GM18867 (cell line): ENCODE data around the gene RNASE2.
"Not testable (repeated sequence)": the region's sequence is repeated elsewhere in the genome, so short reads cannot be mapped to it uniquely, and the experiment has no call there.

Experiments
- ATAC-seq: cut with Tn5 transposase; IDR thresholded peaks from one replicate; pipeline ENCODE4 v1.9.1; 2021; ENCODE audit warnings: mild to moderate bottlenecking, moderate library complexity; ENCODE audit not compliant: unreplicated experiment

Gene RNASE2

DNA sequence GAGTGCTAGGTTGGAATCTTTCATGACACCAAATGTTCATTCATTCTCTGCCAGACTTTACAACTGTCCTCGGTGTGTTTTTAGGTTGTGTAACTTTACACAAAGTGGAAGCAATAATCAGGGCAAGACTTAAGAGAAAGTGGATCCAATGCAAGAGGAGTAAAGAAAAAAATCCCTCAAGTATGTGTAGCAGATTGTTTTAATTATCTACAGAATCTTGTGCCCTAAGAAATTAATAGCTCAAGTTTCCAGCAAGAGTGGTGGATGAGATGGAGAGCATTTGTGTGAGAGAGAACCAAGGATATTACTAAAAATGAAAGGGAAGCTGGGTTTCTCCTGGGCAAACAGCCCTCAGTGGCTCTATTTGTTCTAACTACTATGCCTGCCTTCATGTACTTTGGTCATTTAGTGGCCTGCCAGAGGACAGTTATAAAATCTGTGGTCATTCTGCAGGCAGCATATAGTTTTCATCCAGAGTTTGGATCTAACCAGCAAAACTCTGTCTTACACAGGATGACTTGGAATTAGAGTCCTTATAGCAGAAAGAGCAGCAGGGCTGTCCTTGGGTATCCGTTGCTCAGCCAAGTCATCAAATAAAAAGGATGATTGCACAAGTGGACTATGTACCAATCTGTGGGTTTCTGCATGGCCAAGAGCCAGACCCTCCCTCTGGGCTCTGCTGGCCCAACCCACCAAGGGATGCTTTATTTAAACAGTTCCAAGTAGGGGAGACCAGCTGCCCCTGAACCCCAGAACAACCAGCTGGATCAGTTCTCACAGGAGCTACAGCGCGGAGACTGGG, at the start of gene RNASE2:
TSS of gene RNASE2 (plus strand) at position 752 of the 802 bp plus-strand sequence. CDS start 285 bp downstream, outside the sequence.
- ATAC-seq, result not testable (repeated sequence)

- ATAC-seq, result no peak
These were observed 49.6 kb upstream of the RNASE2 start for GRCh38 chr14:20905676-20906075.

GRCh38 chr14:20907214-20907613, 48.1 kb upstream of the RNASE2 start:
- no peak for ATAC-seq

- not testable (repeated sequence) for ATAC-seq
These were observed 44.5 kb upstream of the RNASE2 start for GRCh38 chr14:20910822-20911221.

DNA sequence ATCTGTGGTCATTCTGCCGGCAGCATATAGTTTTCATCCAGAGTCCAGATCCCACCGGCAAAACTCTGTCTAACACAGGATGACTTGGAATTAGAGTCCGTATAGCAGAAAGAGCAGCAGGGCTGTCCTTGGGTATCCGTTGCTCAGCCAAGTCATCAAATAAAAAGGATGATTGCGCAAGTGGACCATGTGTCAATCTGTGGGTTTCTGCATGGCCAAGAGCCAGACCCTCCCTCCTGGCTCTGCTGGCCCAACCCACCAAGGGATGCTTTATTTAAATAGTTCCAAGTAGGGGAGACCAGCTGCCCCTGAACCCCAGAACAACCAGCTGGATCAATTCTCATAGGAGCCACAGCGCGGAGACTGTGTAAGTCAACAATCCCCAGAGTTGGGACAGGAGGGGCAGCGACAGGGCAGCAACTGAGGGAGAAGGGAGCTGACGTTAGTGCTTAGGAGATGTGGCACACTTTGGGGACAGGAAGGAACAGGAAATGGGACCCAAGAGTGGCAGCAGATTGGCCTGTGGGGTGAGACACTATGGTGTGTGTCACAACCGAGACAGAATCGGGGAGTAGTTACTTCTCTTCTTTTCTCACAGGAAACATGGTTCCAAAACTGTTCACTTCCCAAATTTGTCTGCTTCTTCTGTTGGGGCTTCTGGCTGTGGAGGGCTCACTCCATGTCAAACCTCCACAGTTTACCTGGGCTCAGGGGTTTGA, 36.1 kb upstream of the RNASE2 start:
- not testable (repeated sequence) for ATAC-seq

GRCh38 chr14:20923766-20924297, 31.5 kb upstream of the RNASE2 start:
- ATAC-seq, result not testable (repeated sequence)

GRCh38 chr14:20934148-20934762, 21.0 kb upstream of the RNASE2 start:
- no peak for ATAC-seq

GRCh38 chr14:20935303-20935984, 19.8 kb upstream of the RNASE2 start:
- ATAC-seq, result no peak

DNA sequence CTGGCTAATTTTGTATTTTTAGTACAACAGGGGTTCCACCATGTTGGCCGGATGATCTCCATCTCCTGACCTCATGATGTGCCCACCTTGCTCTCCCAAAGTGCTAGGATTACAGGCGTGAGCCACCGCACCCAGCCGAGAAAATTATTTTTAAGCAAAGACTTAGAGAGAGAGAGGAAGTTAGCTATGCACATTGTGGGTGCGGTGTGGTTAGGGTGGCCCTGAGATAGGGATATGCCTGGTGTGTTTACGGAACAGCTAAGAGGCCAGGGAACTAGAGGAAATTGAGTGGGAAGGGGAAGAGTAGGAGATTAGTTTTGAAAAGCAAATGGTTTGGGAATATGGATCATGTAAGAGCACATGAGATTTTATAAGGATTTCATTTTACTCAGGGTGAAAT, 10.1 kb upstream of the RNASE2 start:
- not testable (repeated sequence) for ATAC-seq

DNA sequence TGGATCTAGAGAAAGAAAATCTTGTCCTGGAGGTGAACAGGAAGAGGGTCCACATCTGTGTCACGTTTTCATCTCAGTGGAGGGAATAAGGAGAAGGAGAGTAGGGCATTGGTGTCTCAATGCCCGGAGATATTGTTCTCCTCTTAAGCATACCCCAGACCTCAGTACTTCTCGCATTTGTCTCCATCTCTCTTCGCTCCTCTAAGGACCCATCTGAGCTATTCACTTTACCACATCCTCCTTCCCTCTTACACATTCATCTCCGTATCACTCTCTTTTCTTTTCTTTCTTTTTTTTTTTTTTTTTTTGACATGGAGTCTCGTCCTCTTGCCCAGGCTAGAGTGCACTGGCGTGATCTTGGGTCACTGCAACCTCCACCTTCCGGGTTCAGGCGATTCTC, 8.6 kb upstream of the RNASE2 start:
- not testable (repeated sequence) for ATAC-seq

- ATAC-seq, result not testable (repeated sequence)
These were observed 219 bp downstream of the RNASE2 start for GRCh38 chr14:20955538-20955873.

DNA sequence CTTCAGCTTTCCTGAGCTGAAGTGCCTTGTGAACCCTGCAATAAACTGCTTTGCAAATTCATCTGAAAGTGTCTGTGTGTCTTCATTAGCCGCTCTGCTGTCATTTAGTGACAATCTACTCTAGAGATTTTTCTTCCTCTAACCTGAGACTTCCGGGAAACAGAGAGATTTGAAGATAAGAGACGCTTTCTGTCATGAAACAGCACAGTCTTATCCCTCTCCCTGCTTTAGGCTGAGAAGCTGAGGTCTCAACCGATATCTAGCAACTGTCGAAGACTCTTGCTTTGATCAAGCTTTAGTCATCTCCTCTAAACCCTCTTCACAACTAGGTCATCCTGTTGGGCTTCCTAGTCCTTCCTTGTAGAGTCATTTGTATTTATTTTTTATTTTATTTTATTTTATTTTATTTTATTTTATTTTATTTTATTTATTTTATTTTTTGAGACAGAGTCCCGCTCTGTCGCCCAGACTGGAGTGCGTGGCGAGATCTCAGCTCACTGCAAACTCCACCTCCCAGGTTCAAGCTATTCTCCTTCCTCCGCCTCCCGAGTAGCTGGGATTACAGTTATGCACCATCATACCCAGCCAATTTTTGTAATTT, 1.2 kb downstream of the RNASE2 start:
- no peak for ATAC-seq

GRCh38 chr14:20958946-20959345, 3.7 kb downstream of the RNASE2 start:
- not testable (repeated sequence) for ATAC-seq

DNA sequence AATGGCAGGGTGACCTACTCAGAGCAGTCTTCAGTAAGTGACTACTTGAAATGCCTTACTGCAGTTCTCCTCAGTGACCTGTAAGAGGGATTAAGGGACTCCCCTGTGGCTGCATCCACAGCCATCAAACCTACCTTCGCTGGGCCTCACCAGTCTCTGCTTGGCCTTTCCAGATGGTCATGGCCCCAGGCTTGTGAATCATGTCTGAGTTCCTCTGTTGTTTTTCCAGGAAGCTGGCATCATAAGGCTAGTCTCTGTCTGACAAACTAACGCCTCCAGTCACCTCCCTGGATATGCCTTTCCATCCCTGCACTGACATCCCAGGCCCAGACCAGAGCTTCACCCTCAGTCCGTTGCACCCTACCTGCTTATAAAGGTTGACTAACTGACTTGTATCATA, 14.0 kb downstream of the RNASE2 start:
- ATAC-seq, result no peak

DNA sequence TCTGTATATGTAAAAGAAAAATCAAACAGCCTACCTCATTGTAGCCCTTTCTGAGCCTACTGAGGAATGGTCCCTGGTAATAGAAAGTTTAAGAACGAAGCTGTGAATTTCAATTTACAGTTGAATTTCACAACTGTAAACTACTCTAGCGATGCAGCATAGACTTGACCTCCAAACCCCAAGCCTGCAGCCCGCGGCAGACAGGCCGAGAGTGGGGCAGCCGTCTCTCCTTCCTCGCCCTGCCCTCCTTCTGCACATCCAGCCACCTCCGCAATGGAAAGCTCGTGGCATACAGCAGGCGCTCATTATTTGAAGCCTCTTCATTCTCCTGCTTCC, 15.3 kb downstream of the RNASE2 start:
- ATAC-seq, result peak; percentile 4

- peak; percentile 95 for ATAC-seq
These were observed 15.9 kb downstream of the RNASE2 start for GRCh38 chr14:20970983-20971704.

GRCh38 chr14:20971705-20972021, 16.4 kb downstream of the RNASE2 start:
- ATAC-seq, result peak; percentile 28

GRCh38 chr14:20973501-20973900, 18.2 kb downstream of the RNASE2 start:
- ATAC-seq, result no peak

DNA sequence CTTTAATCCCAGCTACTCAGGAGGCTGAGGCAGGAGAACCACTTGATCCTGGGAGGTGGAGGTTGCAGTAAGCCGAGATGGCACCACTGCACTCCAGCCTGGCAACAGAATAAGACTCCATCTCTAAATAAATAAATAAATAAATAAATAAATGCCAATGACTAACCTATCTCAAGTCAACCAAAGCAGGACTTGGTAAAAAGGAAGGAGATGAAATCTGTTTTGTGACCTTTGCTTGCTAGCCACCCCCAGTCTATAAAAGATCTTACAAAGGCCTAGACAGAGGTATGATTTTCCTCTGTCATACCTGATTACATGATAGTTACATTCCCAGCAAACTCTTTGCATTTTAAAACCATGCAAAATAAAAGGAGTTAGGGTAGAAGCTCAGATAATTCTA, 21.0 kb downstream of the RNASE2 start:
- no peak for ATAC-seq

DNA sequence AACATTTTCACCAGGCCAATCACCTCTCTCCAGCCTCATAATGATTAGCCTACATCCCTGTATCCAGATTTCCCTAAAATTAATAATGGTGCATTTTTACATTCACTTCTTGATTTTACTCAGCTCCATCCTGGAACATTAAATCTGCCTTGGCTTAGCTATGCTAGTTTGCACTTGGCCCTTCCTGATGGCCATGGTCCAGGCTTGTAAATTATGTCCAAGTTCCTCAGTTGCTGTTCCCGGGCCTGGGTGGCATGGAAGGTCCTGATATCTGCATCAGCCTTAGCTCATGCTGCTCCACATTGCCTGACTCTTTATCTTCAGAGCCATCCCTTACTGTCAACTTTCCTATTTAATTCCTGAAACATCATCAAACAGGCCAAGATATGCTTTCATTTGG, 23.4 kb downstream of the RNASE2 start:
- ATAC-seq, result no peak
